GM12878 (cell line): ENCODE data around the gene MAP4K4.

Source experiments
- CHD1 ChIP-seq: IDR thresholded peaks from 2 replicates; pipeline ENCODE4 v1.6.1; 2012; ENCODE audit warnings: low read depth, low read length, improper control_type of control experiment
- CUX1 ChIP-seq: IDR thresholded peaks from 2 replicates; pipeline ENCODE4 v1.6.1; 2012; ENCODE audit warnings: improper control_type of control experiment, low read depth, low read length; ENCODE audit not compliant: insufficient replicate concordance
- HDAC6 ChIP-seq: fragments of 200-600 bp; sonication (generic); IDR thresholded peaks from one replicate; pipeline ENCODE4 v1.8.0; 2017; ENCODE audit warnings: antibody characterized with exemption; ENCODE audit not compliant: unreplicated experiment
- NRF1 ChIP-seq: conservative IDR thresholded peaks from 2 replicates; pipeline ENCODE4 v1.6.1; 2011; ENCODE audit warnings: mild to moderate bottlenecking, low read depth, low read length, improper control_type of control experiment
- POLR2A ChIP-seq: IDR thresholded peaks from 2 replicates; pipeline ENCODE4 v1.6.1; 2011; ENCODE audit warnings: low read depth, mild to moderate bottlenecking, low read length
- POLR2AphosphoS2 ChIP-seq: IDR thresholded peaks from 2 replicates; pipeline ENCODE4 v1.6.1; 2011; ENCODE audit warnings: low read depth, mild to moderate bottlenecking, low read length, improper control_type of control experiment, moderate library complexity
- USF2 ChIP-seq: IDR thresholded peaks from 2 replicates; pipeline ENCODE4 v1.6.1; 2011; ENCODE audit warnings: low read depth, low read length, improper control_type of control experiment, borderline replicate concordance

- TF ChIP-seq NRF1 (no peak), HDAC6 (no peak), USF2 (no peak), CHD1 (no peak), POLR2AphosphoS2 (no peak), CUX1 (no peak), POLR2A (no peak)
These were observed 131.9 kb downstream of the MAP4K4 start for GRCh38 chr2:101829429-101829828.
